HG02610 (cell line): ENCODE data around the gene LNP1.
"Not testable (repeated sequence)": the region's sequence is repeated elsewhere in the genome, so short reads cannot be mapped to it uniquely, and the experiment has no call there.

Source experiments
- ATAC-seq: cut with Tn5 transposase; IDR thresholded peaks from one replicate; pipeline ENCODE4 v1.9.1; 2021; ENCODE audit warnings: mild to moderate bottlenecking, moderate library complexity; ENCODE audit not compliant: unreplicated experiment

The LNP1 gene

GRCh38 chr3:100400780-100401673 lies at the start of gene LNP1, which contains the start of gene TOMM70:
Gene LNP1, plus strand, starts transcription at chr3:100401539. Its CDS starts 28,191 bp downstream, at chr3:100429730.
Gene TOMM70, minus strand, starts transcription at chr3:100401089. Its CDS starts 140 bp downstream, at chr3:100400949.
- peak; percentile 90 for ATAC-seq

GRCh38 chr3:100351770-100352169 lies 49.6 kb upstream of the LNP1 start:
- ATAC-seq = not testable (repeated sequence)

GRCh38 chr3:100352296-100353231 lies 48.8 kb upstream of the LNP1 start:
- no peak for ATAC-seq

GRCh38 chr3:100354850-100355249 lies 46.5 kb upstream of the LNP1 start:
- no peak for ATAC-seq

GRCh38 chr3:100358413-100358812 lies 42.9 kb upstream of the LNP1 start:
- ATAC-seq = no peak

GRCh38 chr3:100359035-100359434 lies 42.3 kb upstream of the LNP1 start:
- ATAC-seq = no peak

- ATAC-seq = no peak
Measured at GRCh38 chr3:100360757-100361496, 40.4 kb upstream of the LNP1 start.

GRCh38 chr3:100361897-100362296 lies 39.4 kb upstream of the LNP1 start:
- no peak for ATAC-seq

- no peak for ATAC-seq
Measured at GRCh38 chr3:100364421-100364820, 36.9 kb upstream of the LNP1 start.

- ATAC-seq = no peak
Measured at GRCh38 chr3:100366424-100366823, 34.9 kb upstream of the LNP1 start.

- no peak for ATAC-seq
Measured at GRCh38 chr3:100368441-100368840, 32.9 kb upstream of the LNP1 start.

- ATAC-seq = no peak
Measured at GRCh38 chr3:100370756-100371155, 30.6 kb upstream of the LNP1 start.

- no peak for ATAC-seq
Measured at GRCh38 chr3:100374521-100374920, 26.8 kb upstream of the LNP1 start.

GRCh38 chr3:100376301-100376700 lies 25.0 kb upstream of the LNP1 start:
- no peak for ATAC-seq

GRCh38 chr3:100384733-100385525 lies 16.4 kb upstream of the LNP1 start:
- ATAC-seq = no peak

- ATAC-seq = no peak
Measured at GRCh38 chr3:100386437-100387074, 14.8 kb upstream of the LNP1 start.

- ATAC-seq = no peak
Measured at GRCh38 chr3:100389025-100389424, 12.3 kb upstream of the LNP1 start.

GRCh38 chr3:100395679-100396431 lies 5.5 kb upstream of the LNP1 start:
- no peak for ATAC-seq

GRCh38 chr3:100396967-100397366 lies 4.4 kb upstream of the LNP1 start:
- ATAC-seq = no peak
